HG02981 (cell line): ENCODE data around the gene ART1.
"Not testable (repeated sequence)": the region's sequence is repeated elsewhere in the genome, so short reads cannot be mapped to it uniquely, and the experiment has no call there.

Source experiments
- ATAC-seq: cut with Tn5 transposase; IDR thresholded peaks from one replicate; pipeline ENCODE4 v1.9.1; 2021; ENCODE audit warnings: mild to moderate bottlenecking, moderate library complexity; ENCODE audit not compliant: unreplicated experiment

Gene ART1, protein sequence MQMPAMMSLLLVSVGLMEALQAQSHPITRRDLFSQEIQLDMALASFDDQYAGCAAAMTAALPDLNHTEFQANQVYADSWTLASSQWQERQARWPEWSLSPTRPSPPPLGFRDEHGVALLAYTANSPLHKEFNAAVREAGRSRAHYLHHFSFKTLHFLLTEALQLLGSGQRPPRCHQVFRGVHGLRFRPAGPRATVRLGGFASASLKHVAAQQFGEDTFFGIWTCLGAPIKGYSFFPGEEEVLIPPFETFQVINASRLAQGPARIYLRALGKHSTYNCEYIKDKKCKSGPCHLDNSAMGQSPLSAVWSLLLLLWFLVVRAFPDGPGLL

DNA sequence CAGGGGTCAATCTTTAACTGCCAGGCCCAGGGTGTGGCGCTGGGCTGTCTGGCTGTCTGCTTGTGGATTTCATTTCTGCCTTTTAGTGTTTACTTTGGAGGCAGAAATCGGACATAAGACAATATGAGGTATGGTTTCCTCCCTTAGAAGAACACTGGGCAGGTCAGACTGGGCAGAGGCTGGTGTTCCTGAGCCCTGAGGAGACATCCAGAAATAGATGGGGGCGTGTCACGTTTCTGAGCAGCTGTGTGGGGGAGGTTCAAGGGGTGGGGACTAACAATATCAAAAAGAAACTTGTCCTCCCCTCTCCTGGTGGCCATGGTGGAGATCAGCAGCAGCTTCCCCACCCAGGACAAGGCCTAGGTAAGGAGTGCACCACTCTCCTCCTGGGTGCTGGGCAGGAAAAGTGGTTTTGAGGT is at the start of gene ART1:
ART1 (plus strand) TSS at position 312 of the 419 bp plus-strand sequence. CDS start 14,086 bp downstream, outside the sequence.
- ATAC-seq = no peak

DNA sequence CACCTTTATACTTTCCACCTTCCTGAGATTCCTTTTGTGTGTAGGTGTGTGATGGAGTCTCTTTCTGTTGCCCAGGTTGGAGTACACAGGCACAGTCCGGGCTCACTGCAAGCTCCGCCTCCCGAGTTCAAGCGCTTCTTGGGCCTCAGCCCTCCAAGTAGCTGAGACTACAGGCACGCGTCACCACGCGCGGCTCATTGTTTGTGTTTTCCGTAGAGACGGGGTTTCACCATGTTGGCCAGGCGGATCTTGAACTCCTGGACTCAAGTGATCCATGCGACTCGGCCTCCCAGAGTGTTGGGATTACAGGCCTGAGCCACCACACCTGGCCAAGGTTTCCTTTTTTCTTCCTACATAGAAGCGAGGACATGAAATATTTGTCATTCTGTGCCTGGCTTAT is 47.2 kb upstream of the ART1 start:
- not testable (repeated sequence) for ATAC-seq

DNA sequence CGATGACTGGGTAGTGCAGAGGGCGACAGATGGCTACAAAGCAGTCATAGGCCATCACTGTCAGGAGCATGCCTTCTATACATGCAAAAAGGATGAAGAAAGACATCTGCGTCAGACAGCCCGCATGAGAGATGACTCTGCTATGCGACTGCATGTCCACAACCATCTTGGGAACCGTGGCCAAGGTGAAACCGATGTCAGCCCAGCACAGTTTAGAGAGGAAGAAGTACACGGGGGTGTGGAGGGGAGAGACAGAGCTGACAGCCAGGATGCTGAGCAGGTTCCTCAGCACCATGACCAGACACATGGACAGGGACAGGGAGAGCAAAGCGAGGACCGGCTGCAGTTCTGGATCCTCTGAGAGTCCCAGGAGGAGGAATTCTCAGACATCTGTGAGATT is 44.7 kb upstream of the ART1 start:
- ATAC-seq = not testable (repeated sequence)

DNA sequence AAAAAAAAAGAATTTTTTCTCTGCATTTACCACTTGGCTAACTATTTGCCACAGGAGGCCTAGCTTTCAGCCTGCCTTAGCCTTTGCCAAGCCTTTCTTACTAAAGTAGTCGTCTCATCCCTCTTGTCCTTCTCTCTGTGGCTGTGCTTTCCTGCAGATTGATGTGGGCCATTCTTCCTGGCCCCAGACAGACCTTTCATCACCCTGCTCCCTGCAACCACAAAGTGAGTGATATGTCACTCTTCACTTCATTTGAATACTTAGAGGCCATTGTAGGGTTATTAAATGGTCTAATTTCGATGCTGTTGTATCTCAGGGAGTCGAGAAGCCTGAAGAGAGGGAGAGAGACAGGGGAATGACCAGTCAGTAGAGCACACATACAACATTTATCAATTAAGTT is 40.8 kb upstream of the ART1 start:
- no peak for ATAC-seq

DNA sequence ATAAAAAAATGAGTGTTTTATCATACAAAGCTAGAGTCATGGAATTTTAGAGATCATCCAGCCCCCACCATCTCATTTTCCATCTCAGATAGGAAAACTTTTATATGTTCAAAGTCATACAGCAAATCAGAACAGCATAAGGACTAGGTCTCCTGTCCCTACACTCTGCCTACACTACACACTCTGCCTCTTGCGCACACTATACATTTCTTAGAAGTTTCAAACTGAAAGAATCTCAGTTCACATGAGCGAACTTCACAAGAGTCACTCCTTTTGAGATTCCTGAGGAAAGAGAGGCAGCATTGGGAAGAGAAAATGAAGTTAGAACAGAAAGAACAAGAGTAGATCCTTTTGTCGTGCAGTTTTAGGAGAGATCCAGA is 39.7 kb upstream of the ART1 start:
- no peak for ATAC-seq

DNA sequence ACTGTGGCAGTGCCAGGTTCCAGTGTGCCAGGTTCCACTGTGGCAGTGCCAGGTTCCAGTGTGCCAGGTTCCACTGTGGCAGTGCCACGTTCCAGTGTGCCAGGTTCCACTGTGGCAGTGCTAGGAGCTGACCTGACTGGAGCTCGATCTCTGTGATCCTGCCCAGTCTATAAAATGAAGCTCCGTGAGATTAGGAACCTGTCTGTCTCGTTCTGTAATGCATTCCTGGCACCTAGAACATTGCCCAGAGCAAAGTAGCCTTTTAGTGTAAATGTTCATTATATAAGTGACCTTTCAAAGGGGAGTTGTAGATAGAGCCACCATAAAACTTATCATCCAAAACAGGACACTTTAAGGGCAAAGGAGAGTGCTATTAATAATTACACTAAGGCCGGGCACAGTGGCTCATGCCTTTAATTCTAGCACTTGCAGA is 39.1 kb upstream of the ART1 start:
- ATAC-seq = no peak

DNA sequence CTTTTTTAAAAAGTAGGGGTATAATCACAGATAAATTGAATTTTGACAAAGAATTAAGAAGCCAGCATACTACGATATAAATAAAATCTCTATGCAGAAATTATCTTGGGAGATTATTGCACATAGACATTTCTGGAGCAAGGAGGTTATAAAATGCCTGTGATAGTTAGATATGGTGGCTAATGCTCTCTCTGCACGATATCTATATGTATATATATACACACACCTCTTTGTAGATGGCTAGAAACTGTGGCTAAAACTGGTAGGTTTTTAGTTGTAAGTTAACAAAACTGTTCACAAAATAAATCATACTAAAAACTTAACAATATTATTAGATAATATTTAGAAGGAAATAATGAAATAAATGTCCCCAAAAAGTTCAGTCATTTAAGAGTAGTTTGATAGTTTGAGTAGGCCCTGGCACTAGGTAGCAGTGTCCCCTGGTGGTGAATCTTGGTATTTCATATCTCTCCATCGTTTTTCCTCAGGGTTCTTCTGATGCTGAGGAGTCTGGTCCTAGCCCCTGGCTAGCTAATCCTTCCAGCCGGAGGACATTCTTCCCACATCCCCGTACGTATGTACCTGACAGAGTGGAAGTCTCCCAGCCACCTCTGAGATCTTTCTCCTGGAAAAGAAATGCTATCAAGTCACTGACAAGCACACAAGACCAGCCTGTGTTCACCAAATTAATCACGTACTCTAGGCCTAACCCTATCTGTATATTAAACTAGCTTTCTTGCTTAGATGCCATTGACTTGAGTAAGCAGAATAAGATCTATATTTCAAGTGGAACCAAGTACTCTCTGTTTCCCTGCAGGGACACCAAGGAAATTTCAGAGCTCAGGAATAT is 35.3 kb upstream of the ART1 start:
- ATAC-seq = no peak

DNA sequence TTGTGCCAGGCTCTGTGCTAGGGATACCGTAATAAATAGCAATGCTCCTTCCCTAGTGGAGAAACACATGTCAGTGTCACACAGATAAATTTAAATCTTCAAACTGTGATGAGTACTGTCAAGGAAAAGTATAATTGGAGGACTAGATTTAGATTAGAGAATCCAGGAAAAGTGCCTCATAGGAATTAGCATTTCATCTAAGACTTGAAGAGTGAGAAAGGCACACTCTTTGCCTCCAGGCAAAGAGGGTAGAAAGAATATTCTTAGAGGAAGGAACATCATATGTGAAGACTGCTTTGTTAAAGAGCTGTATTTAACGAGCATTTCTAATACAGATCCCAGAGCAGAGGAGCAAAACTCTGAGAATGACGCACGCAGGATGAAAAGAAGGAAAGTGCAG is 34.1 kb upstream of the ART1 start:
- no peak for ATAC-seq

DNA sequence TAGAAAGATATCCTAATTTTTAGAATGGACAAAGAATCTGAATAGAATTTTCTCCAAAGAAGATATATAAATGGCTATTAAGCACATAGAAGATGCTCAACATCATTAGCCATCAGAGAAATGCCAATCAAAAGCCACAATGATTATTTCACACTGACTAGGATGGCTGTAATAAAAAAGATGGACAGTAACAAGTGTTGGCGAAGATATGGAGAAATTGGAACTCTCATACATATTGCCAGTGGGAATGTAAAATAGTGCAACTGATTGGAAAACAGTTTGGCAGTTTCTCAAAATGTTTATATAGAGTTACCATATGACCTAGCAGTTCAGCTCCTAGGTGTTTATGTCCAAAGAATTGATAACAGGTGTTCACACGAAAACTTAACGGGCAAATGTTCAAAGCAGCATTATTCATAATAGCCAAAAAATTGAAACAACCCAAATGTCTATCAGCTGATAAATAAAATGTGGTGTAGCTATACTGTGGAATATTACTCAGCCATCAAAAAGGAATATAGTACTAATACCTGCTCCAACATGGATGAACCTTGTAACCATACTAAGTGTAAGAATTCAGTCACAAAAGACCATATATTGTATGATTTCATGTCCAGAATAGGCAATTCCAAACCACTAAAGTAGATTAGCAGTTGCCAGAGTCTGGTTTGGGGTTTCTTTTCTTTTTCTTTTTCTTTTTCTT is 32.8 kb upstream of the ART1 start:
- no peak for ATAC-seq

DNA sequence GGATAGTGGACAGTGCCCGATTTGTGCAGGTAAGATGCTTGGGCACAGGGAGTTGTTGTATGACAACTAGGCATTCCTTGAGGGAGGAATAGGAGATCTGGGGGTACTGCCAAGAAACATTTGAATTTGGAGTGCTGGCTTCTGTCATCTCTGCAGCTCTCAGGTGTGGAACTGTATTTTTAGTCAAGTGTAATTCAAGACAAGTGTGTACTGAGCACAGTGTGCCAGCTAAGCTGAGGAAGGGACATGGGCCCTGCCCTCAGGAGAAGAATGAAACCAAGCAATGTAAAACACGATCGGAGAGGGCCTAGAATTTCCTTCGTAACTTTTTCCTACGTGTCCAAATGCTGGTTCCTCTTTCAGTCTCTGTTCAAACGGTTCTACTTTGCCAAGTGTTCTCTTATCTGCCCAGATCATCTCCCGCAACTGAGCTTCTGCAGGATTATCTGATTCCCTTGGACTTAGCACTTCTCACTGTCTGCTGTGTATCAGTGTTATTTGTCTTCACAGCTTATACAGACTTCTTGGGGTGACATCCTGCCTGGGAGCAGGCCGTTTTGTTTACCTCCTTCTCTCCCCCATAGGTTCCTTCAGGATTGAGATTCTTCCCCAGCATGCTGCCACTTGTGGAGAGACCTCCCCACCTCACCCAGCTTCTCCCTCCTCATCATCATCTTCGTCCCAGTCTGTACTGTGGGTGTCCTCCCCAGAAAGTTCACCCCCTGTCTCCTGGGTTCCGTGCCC is 30.8 kb upstream of the ART1 start:
- ATAC-seq = no peak

DNA sequence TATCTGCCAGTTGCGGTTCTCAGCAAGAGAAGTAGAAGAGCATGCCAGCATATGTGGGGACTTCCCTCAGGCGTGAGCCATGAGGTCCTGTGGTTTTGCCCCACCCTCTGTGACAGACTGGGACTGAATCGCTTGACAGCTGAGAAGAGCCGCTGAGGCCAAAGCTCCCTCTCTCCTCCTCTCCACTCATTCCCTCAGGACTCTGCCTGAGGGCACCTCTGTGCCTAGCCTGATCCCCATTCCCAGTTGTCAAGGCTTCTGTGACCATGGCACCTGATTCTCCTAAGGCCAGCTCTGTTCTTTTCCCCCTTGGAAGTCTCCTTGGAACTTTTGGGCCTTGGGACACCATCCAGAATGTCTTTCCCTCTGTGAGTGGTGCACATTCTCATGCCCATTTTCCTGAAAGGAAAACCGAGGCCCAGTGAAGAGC is 30.2 kb upstream of the ART1 start:
- no peak for ATAC-seq

DNA sequence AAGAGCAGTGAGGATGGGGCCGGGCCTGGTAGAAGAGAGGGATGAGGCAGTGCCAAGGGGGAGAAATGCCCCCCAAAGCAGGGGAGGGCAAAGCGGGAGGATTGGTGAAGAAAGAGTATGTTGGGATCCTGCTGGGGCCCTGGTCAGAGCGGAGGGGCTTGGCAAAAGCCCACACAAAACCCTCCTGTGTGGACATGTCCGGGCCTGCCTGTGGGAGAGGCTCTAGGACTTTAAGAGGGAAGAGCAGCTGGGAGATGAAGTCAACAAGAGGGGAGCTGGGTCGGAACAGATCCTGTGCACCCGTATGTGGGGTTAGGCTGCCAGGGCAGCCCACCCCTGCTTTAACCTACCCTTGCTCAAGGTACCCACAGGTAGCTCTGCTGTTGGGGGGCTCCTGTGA is 28.9 kb upstream of the ART1 start:
- ATAC-seq = no peak

DNA sequence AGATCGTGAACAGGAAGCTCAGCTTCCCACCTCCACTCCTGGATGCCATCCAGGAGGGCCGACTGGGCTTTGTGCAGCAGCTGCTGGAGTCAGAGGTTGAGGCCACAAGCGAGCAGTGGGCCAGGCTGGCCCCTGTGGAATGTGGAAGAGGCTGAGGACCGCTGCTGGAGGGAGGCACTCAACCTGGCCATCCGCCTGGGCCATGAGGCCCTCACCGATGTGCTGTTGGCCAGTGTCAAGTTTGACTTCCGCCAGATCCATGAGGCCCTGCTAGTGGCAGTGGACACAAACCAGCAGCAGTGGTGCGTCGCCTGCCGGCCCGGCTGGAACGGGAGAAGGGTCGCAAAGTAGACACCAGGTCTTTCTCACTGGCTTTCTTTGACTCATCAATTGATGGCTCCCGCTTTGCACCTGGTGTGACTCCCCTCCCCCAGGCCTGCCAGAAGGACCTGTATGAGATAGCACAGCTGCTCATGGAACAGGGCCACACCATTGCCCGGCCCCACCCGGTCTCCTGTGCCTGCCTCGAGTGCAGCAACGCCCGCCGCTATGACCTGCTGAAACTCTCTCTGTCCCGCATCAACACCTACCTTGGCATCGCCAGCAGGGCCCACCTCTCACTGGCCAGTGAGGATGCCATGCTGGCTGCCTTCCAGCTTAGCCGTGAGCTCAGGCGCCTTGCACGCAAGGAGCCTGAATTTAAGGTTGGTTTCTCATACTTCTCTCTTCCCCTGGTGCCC is 28.0 kb upstream of the ART1 start:
- no peak for ATAC-seq

DNA sequence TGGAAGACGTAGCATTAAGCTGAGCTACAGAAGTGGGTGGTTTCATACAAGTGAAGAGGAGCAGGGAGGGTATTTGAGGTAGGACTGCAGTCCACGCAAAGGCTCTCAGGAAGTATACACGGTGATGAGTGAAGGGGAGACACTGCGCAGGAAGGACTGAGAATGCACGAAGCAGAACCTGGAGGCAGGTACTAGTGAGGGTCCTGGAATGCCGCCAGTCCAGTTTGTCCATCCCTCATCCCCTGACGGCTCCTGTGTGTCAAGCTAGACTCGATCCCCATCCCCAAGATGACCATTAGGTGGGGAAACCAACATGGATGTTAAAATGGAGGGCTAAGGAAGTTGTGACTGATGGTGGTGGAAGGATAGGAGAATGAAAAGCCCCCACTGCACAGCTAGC is 26.9 kb upstream of the ART1 start:
- no peak for ATAC-seq

DNA sequence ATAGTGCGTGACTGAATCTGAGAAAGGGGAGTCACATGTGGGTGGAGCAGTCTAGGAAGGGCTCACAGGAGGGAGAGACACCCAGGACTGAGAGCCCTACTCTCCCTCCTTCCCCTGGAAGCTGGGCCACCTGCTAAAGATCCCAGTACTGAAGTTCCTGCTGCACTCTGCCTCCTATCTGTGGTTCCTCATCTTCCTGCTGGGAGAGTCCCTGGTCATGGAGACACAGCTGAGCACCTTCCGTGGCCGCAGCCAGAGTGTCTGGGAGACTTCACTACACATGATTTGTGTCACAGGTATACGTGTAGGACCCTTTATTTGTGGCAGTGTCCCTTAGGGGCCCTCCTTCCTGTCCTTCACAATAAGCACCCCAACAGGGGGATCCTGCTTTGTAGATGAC is 22.4 kb upstream of the ART1 start:
- no peak for ATAC-seq

DNA sequence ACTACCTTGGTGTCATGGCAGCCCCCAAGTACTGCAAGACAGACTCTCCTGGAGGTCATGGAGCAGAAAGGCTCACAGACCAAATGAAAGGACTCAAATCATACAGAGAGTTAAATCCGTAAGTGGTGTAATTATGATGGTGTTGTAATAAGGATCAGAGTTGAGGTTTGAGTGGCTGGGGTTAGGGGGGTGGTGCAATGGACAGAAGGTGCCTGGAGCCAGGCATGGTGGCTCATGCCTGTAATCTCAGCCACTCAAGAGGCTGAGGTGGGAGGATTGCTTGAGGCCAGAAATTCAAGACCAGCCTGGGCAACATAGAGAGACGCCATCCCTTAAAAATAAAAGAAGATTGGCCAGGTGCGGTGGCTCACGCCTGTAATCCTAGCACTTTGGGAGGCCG is 21.8 kb upstream of the ART1 start:
- no peak for ATAC-seq

DNA sequence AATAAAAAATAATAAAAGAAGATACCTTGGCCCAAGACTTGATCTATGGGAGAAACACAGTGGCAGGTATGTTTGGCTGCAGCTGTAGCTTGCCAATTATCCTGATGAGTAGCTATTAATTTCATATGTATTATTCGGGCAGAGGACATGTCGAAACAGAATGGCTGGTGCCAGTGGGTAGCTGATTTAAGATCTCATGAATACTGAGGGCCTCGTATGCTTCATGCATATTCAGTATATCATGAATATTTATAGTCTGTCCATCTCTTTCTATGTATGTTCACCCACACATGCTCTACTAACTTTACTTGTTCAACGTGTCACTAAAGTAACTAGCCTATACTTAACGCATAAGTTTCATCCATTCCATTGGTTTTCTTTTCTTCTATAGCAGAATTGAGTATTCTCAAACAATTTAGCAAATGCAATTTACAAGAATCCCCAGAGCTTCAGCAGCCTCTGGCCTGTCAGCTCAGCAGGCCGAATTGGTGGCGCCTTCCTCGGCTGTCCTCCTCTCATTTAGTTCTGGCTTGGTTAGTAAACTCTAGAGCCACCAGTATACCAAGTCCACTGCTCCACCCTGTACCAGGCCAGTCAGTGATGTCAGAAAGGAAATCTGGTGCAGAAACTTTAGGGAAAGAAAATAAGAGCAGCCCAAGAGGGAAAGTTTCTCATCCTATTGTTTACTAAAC is 21.0 kb upstream of the ART1 start:
- no peak for ATAC-seq

DNA sequence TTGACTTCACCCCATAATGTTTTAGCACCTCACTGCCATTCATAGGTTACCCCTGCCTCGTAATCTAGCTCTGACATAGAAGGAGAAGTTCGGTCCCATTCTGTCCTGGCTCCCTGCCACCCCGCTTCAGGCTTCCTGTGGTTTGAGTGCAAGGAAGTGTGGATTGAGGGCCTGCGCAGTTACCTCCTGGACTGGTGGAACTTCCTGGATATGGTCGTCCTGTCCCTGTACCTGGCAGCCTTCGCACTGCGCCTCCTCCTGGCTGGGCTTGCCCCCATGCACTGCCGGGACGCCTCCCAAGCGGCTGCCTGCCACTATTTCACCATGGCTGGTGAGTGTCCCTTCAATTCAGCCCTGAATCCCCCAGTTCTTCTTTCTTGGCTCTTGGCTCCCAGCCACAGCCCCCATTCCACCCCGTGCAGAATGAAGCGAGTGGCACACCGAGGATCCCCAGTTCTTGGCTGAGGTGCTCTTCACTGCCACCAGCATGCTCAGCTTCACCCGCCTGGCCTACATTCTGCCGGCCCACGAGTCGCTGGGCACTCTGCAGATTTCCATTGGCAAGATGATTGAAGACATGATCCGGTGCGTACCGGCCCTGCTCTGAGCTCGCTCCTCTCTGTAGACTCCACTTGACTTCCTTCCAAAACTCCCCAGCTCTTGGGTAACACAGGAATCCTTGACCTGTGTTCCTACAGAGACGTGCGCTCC is 18.5 kb upstream of the ART1 start:
- no peak for ATAC-seq

DNA sequence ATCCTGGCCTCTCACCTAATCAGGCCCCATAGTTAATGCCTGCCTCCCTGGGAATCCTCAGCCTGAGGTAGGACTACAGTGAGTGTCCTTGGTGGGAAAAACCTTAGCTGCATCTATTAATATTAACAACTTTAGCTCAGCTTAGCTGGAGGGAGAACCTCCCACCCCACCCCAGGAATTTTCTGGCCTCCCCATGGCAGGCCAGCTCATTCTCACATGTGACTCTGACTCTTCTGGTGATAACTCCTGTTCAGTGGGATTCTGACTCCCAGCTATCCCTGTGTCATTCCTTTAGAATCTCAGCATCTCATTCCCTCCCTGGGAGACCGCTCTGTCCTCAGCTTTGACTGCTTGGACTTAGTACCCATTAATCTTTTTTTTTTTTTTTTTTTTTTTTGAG is 17.6 kb upstream of the ART1 start:
- ATAC-seq = no peak
